ENCODE measurements around the gene GNA14.

DNA sequence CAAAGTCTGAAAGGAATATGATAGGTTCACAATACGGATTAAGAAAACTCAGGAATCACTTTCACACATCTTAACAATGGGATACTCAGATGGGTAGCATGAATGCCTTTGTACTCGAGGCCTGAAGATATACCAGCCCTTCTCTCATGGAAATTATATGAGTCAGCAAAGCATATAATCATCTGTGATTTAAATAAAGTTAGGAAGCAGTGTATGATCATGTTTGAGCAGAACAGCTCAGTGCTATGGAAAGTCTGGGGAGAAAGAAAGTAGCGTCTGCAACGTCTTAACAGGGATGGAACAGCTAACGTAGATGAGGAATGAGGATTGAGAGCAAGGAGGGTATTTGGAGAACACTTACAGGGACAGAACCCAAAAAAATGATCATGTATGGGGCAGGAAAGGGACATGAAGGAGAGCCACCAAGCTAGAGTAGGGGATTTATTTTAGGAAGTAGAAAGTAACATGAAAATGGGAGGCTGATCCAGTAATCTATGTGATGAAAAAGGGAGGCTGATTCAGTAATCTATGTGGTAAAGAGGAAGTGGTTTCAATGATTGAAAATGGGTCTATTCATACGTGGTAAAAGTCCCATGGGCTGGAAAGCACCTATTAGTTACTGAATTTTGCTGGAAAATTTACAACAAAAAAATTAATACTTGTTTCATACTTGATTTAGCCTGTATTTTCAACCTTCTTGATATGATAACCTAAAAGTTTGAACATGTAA is 85.9 kb downstream of the GNA14 start:
- TF ChIP-seq, protein P1, sequence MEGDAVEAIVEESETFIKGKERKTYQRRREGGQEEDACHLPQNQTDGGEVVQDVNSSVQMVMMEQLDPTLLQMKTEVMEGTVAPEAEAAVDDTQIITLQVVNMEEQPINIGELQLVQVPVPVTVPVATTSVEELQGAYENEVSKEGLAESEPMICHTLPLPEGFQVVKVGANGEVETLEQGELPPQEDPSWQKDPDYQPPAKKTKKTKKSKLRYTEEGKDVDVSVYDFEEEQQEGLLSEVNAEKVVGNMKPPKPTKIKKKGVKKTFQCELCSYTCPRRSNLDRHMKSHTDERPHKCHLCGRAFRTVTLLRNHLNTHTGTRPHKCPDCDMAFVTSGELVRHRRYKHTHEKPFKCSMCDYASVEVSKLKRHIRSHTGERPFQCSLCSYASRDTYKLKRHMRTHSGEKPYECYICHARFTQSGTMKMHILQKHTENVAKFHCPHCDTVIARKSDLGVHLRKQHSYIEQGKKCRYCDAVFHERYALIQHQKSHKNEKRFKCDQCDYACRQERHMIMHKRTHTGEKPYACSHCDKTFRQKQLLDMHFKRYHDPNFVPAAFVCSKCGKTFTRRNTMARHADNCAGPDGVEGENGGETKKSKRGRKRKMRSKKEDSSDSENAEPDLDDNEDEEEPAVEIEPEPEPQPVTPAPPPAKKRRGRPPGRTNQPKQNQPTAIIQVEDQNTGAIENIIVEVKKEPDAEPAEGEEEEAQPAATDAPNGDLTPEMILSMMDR (conservative IDR thresholded peaks at IDR 0.05 in 1 of 2, IDR thresholded peaks at IDR 0.05 in 1 of 2; ENCODE audit: low read depth in 1 of 2, low read length in 2 of 2): no peak
- no peak for TF ChIP-seq EZH2 (IDR thresholded peaks at IDR 0.05; ENCODE audit: low read length, missing control alignments)

Measured in fibroblast of lung (primary cell).